ENCODE results near the gene FAM222B.

DNA sequence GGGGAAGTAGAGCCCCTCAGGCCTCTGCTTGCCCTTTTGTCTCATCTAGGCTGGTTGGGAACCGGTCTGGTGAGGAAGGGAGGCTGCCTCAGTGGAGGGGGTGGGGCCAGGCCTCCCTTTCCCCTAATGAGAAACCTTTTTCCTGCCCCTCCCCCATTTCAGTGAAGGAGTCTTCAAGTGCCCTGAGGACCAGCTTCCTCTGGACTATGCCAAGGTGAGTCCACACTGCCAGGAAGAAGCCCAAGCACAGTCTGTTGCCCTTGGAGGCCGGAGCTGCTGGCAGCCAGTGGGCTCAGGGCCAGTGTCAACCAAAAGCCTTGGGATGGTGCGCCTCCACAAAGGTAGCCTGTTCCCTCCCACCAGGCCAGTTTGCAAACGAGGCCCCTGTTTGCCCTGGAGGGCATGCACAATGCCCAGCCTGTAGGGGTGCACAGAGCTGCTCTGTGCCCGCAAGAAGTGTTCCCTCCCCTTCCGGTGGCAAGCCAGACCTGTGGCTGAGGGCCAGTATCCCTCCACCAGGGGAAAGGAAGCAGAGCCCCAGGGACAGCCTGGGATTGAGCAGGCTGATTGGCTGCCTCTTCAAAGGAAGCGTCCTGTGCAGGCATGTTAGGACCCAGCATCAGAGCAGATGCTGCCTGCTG, 95.4 kb downstream of the FAM222B start:
- TF ChIP-seq, protein P1, sequence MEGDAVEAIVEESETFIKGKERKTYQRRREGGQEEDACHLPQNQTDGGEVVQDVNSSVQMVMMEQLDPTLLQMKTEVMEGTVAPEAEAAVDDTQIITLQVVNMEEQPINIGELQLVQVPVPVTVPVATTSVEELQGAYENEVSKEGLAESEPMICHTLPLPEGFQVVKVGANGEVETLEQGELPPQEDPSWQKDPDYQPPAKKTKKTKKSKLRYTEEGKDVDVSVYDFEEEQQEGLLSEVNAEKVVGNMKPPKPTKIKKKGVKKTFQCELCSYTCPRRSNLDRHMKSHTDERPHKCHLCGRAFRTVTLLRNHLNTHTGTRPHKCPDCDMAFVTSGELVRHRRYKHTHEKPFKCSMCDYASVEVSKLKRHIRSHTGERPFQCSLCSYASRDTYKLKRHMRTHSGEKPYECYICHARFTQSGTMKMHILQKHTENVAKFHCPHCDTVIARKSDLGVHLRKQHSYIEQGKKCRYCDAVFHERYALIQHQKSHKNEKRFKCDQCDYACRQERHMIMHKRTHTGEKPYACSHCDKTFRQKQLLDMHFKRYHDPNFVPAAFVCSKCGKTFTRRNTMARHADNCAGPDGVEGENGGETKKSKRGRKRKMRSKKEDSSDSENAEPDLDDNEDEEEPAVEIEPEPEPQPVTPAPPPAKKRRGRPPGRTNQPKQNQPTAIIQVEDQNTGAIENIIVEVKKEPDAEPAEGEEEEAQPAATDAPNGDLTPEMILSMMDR (IDR thresholded peaks at IDR 0.05; ENCODE audit: low read depth, low read length, poor library complexity, severe bottlenecking), result no peak
- no peak for TF ChIP-seq EZH2phosphoT487 (IDR thresholded peaks at IDR 0.05; ENCODE audit: borderline replicate concordance, low read length)

Measured in DOHH2 (cell line).